GM23248 (cell line): ENCODE measurements around the gene LFNG.
"Not testable (repeated sequence)": the region's sequence is repeated elsewhere in the genome, so short reads cannot be mapped to it uniquely, and the experiment has no call there.

Source experiments
- EZH2 ChIP-seq: fragments of 200-600 bp; sonication (generic); IDR thresholded peaks from 2 replicates; pipeline ENCODE4 v1.6.1; 2018; ENCODE audit warnings: antibody characterized with exemption, mild to moderate bottlenecking; ENCODE audit not compliant: insufficient read depth, poor library complexity, severe bottlenecking
- EZH2phosphoT487 ChIP-seq: fragments of 200-600 bp; sonication (generic); IDR thresholded peaks from 2 replicates; pipeline ENCODE4 v1.6.1; 2018; ENCODE audit warnings: antibody characterized with exemption, moderate library complexity, mild to moderate bottlenecking, low read depth; ENCODE audit not compliant: insufficient read depth

DNA sequence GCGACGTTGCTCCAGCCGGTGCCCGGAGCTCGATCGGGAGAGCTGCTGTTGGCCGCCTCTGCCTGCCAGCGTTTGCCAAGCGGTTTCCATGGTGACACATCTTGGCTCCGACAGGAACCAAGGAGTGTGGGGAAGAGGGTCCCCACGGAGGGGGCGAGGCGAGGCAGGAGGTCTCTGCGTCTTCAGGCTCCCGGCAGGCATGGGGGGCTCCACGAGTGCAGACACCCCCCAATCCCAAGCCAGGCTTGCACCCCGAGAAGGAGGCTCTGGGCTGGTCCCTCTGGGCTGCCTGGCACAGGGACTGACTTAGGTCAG is 12.2 kb downstream of the LFNG start:
- not testable (repeated sequence) for TF ChIP-seq EZH2, EZH2phosphoT487
